WTC11 (cell line): ENCODE data around the gene SRI.

Experiments used
- CREB1 ChIP-seq: sonication (generic); formaldehyde crosslinking; IDR thresholded peaks from 2 replicates; pipeline ENCODE4 v1.8.0; 2023; ENCODE audit warnings: mild to moderate bottlenecking, missing genetic modification reagents
- TF ChIP-seq, protein P1 (sequence below): fragments of 200-600 bp; IDR thresholded peaks from 2 replicates; pipeline ENCODE4 v1.8.0; 2022; ENCODE audit warnings: antibody characterized with exemption

DNA sequence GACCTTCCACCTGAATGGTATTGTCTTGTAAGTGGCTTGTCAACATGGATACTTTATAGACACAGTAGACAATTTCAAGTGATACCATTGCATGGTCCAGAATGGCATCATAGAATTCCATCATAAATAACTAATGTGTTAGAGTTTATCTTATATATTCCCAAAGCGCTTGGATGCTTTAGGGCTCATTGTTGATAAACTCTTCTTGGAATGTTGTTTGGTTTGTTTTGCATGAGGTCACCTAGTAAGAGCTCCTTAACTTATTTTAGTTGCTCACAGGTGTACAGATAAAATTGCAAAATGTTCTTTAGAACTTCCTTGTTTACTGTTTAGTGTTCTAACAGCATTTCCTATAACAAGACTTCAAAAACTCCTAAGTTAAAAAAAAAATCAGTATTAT lies 36.8 kb downstream of the SRI start:
- no peak for TF ChIP-seq CREB1 (CRISPR knock-in tag)
- TF ChIP-seq, protein P1, sequence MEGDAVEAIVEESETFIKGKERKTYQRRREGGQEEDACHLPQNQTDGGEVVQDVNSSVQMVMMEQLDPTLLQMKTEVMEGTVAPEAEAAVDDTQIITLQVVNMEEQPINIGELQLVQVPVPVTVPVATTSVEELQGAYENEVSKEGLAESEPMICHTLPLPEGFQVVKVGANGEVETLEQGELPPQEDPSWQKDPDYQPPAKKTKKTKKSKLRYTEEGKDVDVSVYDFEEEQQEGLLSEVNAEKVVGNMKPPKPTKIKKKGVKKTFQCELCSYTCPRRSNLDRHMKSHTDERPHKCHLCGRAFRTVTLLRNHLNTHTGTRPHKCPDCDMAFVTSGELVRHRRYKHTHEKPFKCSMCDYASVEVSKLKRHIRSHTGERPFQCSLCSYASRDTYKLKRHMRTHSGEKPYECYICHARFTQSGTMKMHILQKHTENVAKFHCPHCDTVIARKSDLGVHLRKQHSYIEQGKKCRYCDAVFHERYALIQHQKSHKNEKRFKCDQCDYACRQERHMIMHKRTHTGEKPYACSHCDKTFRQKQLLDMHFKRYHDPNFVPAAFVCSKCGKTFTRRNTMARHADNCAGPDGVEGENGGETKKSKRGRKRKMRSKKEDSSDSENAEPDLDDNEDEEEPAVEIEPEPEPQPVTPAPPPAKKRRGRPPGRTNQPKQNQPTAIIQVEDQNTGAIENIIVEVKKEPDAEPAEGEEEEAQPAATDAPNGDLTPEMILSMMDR, result no peak
